GM19193 (cell line): ENCODE measurements around the gene PGAP3.

Experiments used
- POLR2A ChIP-seq: IDR thresholded peaks from 4 replicates; pipeline ENCODE4 v1.6.1; 2011; ENCODE audit not compliant: insufficient read depth, insufficient read length; ENCODE audit errors: extremely low read depth

PGAP3 gene

DNA sequence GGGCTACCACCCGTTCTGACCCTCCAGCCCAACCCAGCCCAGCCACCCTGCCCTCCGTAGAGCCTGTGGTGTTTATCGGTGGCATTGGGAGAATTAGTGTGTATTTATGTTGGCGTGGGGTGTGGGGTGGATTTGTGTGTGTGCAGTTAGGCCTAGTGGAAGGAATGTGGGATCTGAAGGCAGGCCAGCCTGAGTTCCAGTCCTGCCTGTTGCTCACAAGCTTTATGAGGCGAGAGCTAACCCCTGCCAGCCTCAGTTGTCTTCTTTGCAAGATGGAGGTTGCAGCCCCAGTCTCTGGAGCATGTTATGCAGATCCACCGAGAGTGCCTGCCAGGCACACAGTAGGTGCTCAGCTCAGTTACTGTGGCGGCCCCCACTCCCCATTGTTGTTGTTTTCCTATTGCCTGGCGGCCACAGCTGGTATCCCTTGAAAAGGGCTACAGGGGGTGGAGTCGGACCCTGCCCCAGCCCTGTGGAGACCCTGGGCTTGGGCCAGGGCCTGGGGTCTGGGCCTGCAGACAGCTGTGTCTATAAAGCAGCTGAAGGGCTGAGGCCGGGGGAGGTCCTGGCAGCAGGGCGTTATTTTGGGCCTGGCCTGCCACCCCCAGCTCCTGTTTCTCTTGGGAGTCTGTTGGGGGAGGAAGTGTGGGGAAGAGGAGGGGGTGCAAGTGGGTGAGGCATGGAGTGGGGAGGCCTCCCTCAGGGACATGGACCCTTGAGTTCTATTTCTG lies 17.1 kb upstream of the PGAP3 start:
- no peak for TF ChIP-seq POLR2A

DNA sequence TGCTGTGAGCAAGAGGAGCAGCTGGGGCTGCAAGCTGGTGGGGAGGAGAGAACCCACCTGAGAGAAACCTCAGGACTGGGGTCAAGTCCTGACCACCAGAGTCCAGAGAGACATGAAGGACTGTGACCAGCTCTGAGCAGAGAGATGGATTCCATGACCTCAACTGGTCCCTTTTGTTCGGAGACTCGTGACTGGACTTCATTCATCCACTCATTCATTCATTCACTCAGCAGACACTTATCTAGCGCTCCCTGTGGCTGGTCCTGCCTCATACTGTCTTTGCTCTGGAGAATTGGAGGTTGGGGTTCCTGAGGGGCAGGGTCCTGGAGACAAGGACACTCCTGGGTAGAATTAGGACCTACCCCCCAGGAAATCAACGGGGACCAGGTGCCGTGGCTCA lies 16.1 kb upstream of the PGAP3 start:
- TF ChIP-seq POLR2A, result no peak

DNA sequence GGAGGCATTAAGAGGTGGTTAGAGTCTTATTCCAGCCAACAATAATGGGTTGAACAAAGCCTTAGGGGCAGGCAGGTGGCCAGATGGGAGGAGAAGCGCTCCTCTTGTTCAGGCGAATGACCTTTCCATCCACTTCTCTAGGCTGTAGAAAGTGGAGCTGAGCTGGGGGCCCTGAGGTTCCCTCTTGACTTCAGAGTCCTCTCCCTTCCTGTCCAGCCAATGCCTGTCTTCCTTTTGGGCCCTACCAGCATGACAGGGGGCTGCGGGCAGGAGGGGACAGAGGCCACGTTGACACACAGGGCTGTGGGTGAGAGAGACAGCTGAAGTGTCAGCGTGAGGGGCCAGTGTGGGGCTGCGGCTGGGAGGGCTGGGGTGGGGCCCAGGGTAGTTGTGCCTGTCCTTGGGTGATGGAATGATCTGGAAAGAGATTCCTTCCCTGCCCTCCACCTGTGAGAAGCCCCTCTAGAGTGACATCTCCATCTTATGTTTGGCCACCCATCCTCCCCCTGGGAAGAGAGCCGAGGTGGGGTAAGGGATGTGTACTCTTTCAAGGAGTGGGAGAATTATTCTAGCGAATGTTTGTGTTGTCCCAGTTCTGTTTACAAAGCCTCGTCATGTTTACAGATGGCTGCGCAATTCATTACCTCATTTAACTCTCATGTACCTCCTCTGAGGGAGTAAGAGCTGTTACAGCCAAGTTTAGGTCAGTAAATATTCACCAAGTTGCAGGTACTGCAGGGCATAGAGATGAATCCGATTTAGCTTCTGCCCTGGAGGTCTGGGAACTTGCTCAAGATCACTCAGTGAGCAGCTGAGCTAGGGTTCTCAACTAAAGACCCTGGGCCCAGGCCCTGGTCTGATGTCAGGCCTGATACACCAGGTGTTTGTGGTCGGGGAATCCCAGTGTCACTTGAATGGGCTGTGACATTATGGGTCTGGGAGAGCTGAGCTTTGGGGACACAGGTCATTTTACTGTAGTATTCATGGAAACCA lies 15.3 kb upstream of the PGAP3 start:
- no peak for TF ChIP-seq POLR2A

DNA sequence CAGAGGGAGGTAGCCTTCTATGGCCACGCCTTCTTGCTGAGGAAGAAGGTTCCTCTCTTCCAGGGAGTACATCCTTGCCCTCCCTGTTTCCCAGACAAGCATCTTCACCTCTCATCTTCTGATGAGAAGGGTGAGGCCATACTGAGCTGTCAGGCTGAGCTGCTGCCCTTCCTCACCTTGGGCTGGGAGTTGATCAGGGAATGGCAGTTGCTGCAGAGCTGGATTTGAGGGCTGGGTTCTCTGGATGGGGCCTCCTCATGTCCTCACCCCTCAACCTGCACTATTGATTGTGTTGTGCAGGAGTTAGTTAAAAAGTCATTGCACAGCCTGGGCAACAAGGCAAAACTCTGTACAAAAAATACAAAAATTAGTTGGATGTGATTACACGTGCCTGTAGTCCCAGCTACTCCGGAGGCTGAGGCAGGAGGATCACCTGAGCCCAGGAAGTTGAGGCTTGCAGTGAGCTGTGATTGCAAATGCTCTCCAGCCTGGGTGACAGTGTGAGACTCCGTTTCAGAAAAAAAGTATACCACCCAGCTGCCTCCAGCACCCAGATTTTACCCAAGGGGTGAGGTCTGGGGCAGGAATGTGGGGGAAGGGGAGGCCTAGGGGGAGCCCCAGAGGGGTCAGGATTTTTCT lies 14.0 kb upstream of the PGAP3 start:
- no peak for TF ChIP-seq POLR2A

DNA sequence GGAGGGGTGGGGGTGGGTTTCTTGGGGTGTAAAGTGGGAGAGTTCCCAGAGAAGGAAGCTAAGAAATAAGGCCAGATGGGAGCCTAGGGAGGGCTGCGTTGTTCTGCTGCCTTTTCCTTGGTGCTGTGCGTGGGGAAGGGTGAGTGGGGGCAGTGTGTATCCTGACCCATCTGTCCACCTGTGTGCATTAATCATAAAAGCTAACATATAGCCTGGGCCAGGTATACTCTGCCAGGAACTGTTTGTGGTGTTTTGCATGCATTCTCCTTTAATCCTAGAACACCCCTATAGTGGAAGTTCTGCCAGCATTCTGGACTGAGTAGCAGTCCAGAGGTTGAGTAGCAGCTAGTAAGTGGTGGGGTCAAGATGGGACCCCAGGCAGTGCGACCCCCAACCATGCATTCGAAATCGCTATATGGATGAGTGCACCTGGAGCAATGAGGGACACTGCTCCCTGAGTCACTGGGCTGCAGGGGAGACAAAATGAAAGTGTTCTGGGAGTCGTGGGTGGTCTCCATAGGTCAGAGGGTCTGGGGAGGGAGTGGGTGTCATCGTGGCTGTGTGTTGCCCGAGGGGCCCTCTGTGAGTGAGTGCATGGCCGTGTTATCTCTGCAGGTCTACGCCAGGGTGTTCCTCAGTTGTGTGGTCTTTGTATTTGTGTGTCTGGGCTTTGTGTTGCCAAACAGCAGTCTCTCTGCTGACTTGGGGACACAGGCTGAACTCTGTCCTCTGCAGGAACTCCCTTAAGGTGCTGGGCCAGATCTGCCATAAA lies 13.3 kb upstream of the PGAP3 start:
- no peak for TF ChIP-seq POLR2A

DNA sequence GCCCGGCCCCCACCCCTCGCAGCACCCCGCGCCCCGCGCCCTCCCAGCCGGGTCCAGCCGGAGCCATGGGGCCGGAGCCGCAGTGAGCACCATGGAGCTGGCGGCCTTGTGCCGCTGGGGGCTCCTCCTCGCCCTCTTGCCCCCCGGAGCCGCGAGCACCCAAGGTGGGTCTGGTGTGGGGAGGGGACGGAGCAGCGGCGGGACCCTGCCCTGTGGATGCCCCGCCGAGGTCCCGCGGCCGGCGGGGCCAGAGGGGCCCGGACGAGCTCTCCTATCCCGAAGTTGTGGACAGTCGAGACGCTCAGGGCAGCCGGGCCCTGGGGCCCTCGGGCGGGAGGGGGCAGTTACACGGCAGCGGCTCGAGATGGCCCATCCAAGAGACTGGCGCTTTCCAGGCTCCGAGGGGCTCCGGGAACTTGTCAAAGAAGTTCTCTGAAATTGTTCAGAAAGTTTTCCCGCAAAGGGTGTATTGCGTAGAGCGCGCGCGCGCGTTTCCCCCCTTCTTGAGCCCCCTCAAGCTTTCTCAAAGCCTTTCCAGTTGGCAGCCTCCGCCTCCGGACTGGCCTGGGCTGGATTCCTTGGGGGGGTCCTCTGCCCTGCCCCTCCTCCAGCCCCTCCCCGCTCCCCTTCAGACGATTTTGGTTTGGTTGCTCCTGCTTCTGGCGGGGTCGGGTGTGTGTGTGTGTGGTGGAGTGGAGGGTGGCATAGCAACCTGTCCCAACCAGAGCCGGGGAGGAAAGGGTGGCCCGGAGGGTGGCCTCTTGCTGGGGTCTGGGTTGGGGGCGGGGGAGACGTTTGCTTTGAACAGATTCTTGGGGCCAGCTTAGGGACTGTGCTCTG lies 12.5 kb upstream of the PGAP3 start:
- TF ChIP-seq POLR2A, result no peak

DNA sequence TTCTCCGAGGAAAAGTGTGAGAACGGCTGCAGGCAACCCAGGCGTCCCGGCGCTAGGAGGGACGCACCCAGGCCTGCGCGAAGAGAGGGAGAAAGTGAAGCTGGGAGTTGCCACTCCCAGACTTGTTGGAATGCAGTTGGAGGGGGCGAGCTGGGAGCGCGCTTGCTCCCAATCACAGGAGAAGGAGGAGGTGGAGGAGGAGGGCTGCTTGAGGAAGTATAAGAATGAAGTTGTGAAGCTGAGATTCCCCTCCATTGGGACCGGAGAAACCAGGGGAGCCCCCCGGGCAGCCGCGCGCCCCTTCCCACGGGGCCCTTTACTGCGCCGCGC lies 11.9 kb upstream of the PGAP3 start, which contains the start of gene ERBB2:
TSS of gene ERBB2 (plus strand) at position 247 of the 330 bp plus-strand sequence. CDS start 175 bp downstream, outside the sequence.
- no peak for TF ChIP-seq POLR2A

DNA sequence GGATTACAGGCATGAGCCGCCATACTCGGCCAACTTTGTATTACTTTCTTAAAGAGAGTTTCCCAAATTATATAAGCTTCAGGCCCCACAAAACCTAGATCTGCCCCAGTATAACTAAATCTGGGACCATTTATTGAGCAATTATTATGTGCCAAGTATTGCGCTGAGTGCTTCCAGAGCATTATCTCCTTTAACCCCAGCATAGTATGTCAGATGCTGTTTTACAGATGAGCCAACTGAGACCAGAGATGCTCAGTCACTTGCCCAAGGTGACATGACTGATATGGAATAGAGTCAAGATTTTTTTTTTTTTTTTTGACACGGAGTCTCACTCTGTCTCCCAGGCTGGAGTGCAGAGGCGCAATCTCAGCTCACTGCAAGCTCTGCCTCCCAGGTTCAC lies 10.1 kb upstream of the PGAP3 start:
- no peak for TF ChIP-seq POLR2A

DNA sequence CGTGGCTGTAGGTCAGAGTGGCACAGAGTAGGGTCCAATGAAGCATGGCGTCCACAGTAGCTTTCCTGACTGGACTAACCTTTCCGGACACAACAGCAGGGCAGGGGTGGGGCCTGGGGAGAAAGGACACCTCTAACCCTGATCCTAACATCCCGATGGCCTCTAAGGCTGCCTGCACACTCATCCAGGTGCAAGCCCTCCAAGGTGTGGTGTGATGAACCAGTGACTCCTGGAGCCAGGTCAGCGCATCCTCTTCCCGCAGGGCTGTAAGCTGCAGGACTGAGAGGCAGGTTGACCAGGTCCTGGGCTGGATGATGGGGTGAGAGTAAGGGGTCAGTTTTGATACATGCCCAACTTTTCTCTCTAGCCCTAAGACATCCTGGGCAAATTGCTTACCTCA lies 8.9 kb upstream of the PGAP3 start:
- no peak for TF ChIP-seq POLR2A

DNA sequence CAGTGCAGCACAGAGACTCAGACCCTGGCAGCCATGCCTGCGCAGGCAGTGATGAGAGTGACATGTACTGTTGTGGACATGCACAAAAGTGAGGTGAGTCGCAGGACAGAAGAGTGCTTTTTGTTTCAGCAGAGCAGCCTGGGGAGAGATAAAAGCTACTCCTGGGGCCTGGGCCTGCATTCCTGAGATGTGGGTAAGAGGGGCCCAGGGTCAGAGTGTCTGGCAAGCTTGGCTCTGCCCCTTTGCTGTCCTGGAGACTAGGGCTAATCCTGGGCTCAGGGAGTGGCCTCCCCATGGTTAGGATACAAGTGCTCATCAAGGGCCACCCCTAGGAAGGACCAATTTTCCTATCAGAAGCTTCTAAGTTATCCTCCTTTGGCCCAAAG lies 7.2 kb upstream of the PGAP3 start:
- TF ChIP-seq POLR2A, result no peak

DNA sequence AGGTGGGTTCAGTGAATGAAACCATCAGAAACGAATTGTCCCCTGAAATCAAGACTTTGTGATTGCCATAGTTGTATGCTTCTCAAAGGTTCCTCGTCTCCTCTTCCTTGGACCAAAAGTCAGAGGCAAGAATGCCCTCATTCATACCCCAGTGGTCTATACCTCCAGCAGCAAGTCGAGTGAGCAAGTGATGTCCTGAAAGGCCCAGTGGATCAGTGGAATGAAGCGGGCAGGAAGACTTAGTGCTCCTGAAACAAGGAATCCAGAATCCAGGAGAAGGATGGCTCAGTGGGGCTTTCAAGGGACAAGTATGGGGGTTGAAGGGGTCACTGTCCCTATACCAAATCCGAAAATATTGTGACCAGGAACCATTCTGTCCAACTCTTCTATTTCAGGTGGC lies 6.7 kb upstream of the PGAP3 start:
- TF ChIP-seq POLR2A, result no peak

DNA sequence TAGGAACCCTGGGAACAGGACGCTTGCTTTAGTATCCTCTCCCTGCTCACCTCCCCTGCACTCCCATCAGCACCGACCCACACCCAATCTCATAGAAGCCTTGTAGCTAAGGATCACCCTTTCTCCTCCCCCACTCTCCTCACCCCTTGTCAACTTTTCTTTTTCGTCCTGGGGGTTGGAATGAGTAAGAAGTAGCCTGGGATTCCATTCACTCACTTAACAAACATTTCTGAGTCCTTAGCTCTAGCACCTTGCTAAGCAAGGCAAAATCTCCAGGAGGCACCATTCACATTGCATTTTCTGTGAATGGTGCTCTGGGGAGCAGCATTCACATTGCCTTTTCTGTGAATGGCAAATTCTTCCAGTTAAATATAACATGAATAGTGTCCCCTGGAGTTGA lies 1.1 kb upstream of the PGAP3 start:
- TF ChIP-seq POLR2A, result no peak

DNA sequence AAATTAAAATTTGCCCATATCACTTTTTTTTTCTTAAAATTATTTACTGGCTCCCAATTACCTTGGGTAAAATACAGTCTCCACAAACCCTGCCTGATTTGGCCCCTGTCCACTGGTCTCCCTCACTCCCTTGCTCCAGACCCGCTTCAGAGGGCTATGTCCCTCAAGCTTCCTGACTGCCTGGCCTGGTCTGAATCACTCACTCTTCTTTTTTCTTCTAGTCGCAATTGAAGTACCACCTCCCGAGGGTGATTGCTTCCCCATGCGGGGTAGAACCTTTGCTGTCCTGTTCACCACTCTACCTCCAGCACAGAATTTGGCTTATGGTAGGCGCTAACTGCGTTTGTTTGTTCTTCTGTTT lies 598 bp upstream of the PGAP3 start:
- no peak for TF ChIP-seq POLR2A

DNA sequence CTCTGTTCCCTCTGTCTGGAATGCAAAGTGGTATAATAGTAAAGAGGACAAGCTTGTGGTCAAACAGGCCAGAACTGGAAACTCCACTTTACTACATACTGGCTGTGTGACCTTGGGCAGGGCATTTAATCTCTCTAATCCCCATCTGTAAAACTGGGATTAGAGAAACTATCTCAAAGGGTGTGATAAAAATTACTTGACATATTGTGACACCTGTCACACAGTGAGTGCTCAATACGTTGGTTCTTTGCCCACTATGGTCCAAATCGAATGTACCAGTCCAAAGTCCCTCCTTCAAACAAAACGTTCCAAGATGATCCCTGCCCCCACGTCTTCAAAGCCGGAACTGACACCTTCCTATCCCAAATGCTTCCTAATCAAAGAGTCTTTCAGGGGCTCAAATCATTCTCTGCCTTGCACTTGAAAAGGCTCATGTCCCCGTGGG lies 734 bp downstream of the PGAP3 start:
- no peak for TF ChIP-seq POLR2A
